ENCODE results near the gene RNASEH2C. TPM values are rescaled to one million over a fixed set of nuclear protein-coding genes. Genes with fewer than 3 reads are reported as not detected.
A peak's percentile ranks its signal among the peaks of the same experiment; 100 is the strongest.

The RNASEH2C gene
- total and polyA plus RNA-seq, 2 of the 13 experiments (the other 11 are each of a cell fraction or from before 2014, with no cell fraction given): 27.4 to 50.9 TPM

GRCh38 chr11:65744699-65745042 is 24.1 kb upstream of the RNASEH2C start (continued):
- TF ChIP-seq HMGXB4 (CRISPR knock-in tag; IDR thresholded peaks at IDR 0.05; ENCODE audit: borderline replicate concordance in 1 of 2, low read depth in 1 of 2): peak in 1 of 2 experiments; percentile 10; a peak in 2 of 4 replicates
- TF ChIP-seq SRSF9 (IDR thresholded peaks at IDR 0.05; ENCODE audit: borderline replicate concordance, insufficient read depth, low read depth, low read length, poor library complexity, severe bottlenecking): no peak
- no peak for TF ChIP-seq MTF2 (CRISPR knock-in tag; IDR thresholded peaks at IDR 0.05; ENCODE audit: borderline replicate concordance)
- TF ChIP-seq ZNF121 (CRISPR knock-in tag; IDR thresholded peaks at IDR 0.05): no peak
- TF ChIP-seq ZNF552 (CRISPR knock-in tag; IDR thresholded peaks at IDR 0.05; ENCODE audit: borderline replicate concordance): no peak
- TF ChIP-seq SAFB2 (CRISPR knock-in tag; IDR thresholded peaks at IDR 0.05; ENCODE audit: borderline replicate concordance, low read depth): no peak
- TF ChIP-seq ZNF367 (CRISPR knock-in tag; IDR thresholded peaks at IDR 0.05; ENCODE audit: borderline replicate concordance): no peak
- peak; percentile 18; the same call in 1 of the 2 replicates for TF ChIP-seq ARID4A (CRISPR knock-in tag; IDR thresholded peaks at IDR 0.05; ENCODE audit: borderline replicate concordance)
- TF ChIP-seq ZNF501 (CRISPR knock-in tag; IDR thresholded peaks at IDR 0.05): peak; percentile 72
- 0 out of 2 replicates have a peak, but pooled peaks have one; percentile 32 for TF ChIP-seq ZNF788 (CRISPR knock-in tag; IDR thresholded peaks at IDR 0.05; ENCODE audit: borderline replicate concordance)
- no peak for TF ChIP-seq HDAC6 (IDR thresholded peaks at IDR 0.05; ENCODE audit: low read depth, low read length)
- TF ChIP-seq ZNF224 (CRISPR knock-in tag; IDR thresholded peaks at IDR 0.05): no peak
- TF ChIP-seq ZNF432 (CRISPR knock-in tag; IDR thresholded peaks at IDR 0.05; ENCODE audit: borderline replicate concordance): no peak
- TF ChIP-seq ONECUT2 (CRISPR knock-in tag; IDR thresholded peaks at IDR 0.05): no peak
- TF ChIP-seq PATZ1 (CRISPR knock-in tag; IDR thresholded peaks at IDR 0.05): no peak
- no peak for TF ChIP-seq ZNF660 (CRISPR knock-in tag; IDR thresholded peaks at IDR 0.05; ENCODE audit: borderline replicate concordance, low read depth)
- TF ChIP-seq DNMT3B (CRISPR knock-in tag; conservative IDR thresholded peaks at IDR 0.05): no peak
- no peak for TF ChIP-seq HNF4A (CRISPR knock-in tag; IDR thresholded peaks at IDR 0.05)
- TF ChIP-seq ERF (CRISPR knock-in tag; IDR thresholded peaks at IDR 0.05): no peak
- TF ChIP-seq PLRG1 (conservative IDR thresholded peaks at IDR 0.05): no peak
- peak; percentile 1; the same call in 1 of the 2 replicates for TF ChIP-seq GATAD1 (CRISPR knock-in tag; IDR thresholded peaks at IDR 0.05)
